SK-N-SH (cell line): ENCODE measurements around the gene TP53I11. TPM values are rescaled to one million over a fixed set of nuclear protein-coding genes. Genes with fewer than 3 reads are reported as not detected.

Experiments
- CTCF ChIA-PET: fragments of 300-600, 350-600 bp; formaldehyde crosslinking; extraction: SDS; loops from one replicate; lab custom pipeline; 2021; lab: Yijun Ruan, JAX
- POLR2A ChIA-PET: fragments of 350-600 bp; sonication (Branson Sonifier 250); formaldehyde crosslinking; extraction: SDS; loops from one replicate; lab custom pipeline; 2020; ENCODE audit warnings: antibody characterized with exemption, inconsistent platforms; lab: Yijun Ruan, JAX
- DNase-seq: peaks from one replicate; pipeline ENCODE4 v3.0.0; 2012
- H2AFZ ChIP-seq: fragments of 200-600 bp; sonication (generic); 2 replicates; pipeline ENCODE4 v1.8.1; 2016; ENCODE audit warnings: antibody characterized with exemption, mild to moderate bottlenecking, low read depth
- H3F3A ChIP-seq: fragments of 200-600 bp; sonication (generic); replicated peaks from 2 replicates; pipeline ENCODE3; 2016; ENCODE audit warnings: antibody characterized with exemption, mild to moderate bottlenecking; ENCODE audit not compliant: insufficient read depth
- H3K27ac ChIP-seq, 2 experiments: fragments of 200-500 bp in 1 of 2; fragments of 200-600 bp in 1 of 2; sonication (Bioruptor generic) in 1 of 2; sonication (generic), shearing (Covaris generic) in 1 of 2; 2 replicates each; pipeline versions ENCODE4 v1.5.1 to v1.6.1; 2014 to 2016; ENCODE audit warnings: low read depth in 2 of 2, inconsistent platforms in 1 of 2, low read length in 1 of 2, mild to moderate bottlenecking in 1 of 2, mixed read lengths in 1 of 2
- H3K27me3 ChIP-seq: fragments of 200-600 bp; sonication (generic), shearing (Covaris generic); 2 replicates; pipeline ENCODE4 v1.6.1; 2016; ENCODE audit warnings: mixed run types; ENCODE audit not compliant: insufficient read depth
- H3K36me3 ChIP-seq, 2 experiments: fragments of 200-500 bp in 1 of 2; fragments of 200-600 bp in 1 of 2; sonication (Bioruptor generic) in 1 of 2; sonication (generic) in 1 of 2; replicated peaks in 1 of 2; 2 replicates each; pipeline versions ENCODE3 to v1.5.1; 2014 to 2016; ENCODE audit warnings: low read length in 1 of 2, mild to moderate bottlenecking in 1 of 2; ENCODE audit not compliant: insufficient read depth in 2 of 2, control insufficient read depth in 1 of 2
- H3K4me1 ChIP-seq, 2 experiments: fragments of 200-500 bp in 1 of 2; fragments of 200-600 bp in 1 of 2; sonication (Bioruptor generic) in 1 of 2; sonication (generic), shearing (Covaris generic) in 1 of 2; 2 replicates each; pipeline versions ENCODE4 v1.5.1 to v1.6.1; 2014 to 2016; ENCODE audit warnings: low read depth in 1 of 2, low read length in 1 of 2, mixed run types in 1 of 2; ENCODE audit not compliant: insufficient read depth in 2 of 2, control insufficient read depth in 1 of 2
- H3K4me2 ChIP-seq: fragments of 200-600 bp; sonication (generic), shearing (Covaris generic); 2 replicates; pipeline ENCODE4 v1.6.1; 2017; ENCODE audit warnings: mixed run types
- H3K4me3 ChIP-seq, 2 experiments: fragments of 200-500 bp in 1 of 2; fragments of 200-600 bp in 1 of 2; sonication (Bioruptor generic) in 1 of 2; sonication (generic), shearing (Covaris generic) in 1 of 2; 2 replicates each; pipeline versions ENCODE4 v1.5.1 to v1.8.1; 2014 to 2016; ENCODE audit warnings: low read depth in 2 of 2, inconsistent platforms in 1 of 2, low read length in 1 of 2, mild to moderate bottlenecking in 1 of 2, mixed read lengths in 1 of 2, moderate library complexity in 1 of 2
- H3K79me2 ChIP-seq: fragments of 200-600 bp; sonication (generic); 2 replicates; pipeline ENCODE4 v1.8.1; 2017; ENCODE audit warnings: mild to moderate bottlenecking; ENCODE audit not compliant: insufficient read depth
- H3K9ac ChIP-seq: fragments of 200-600 bp; sonication (generic); 2 replicates; pipeline ENCODE4 v1.6.1; 2017; ENCODE audit warnings: mixed run types
- H3K9me2 ChIP-seq: fragments of 200-600 bp; sonication (generic); 2 replicates; pipeline ENCODE4 v1.6.1; 2017; ENCODE audit warnings: mixed run types
- H3K9me3 ChIP-seq: fragments of 200-600 bp; sonication (generic); 2 replicates; pipeline ENCODE4 v1.6.1; 2017; ENCODE audit warnings: mixed run types, mild to moderate bottlenecking, moderate library complexity
- H4K20me1 ChIP-seq: fragments of 200-600 bp; sonication (generic); 2 replicates; pipeline ENCODE4 v1.6.1; 2017; ENCODE audit warnings: mild to moderate bottlenecking, mixed run types; ENCODE audit not compliant: insufficient read depth
- CHD2 ChIP-seq: fragments of 150-350 bp; IDR thresholded peaks from 2 replicates; pipeline ENCODE4 v1.6.1; 2018; ENCODE audit warnings: low read length; ENCODE audit not compliant: partially characterized antibody
- EZH2phosphoT487 ChIP-seq: fragments of 200-600 bp; sonication (generic); IDR thresholded peaks from 2 replicates; pipeline ENCODE4 v1.6.1; 2017; ENCODE audit warnings: low read depth, mixed run types, mild to moderate bottlenecking, antibody characterized with exemption, moderate library complexity, borderline replicate concordance
- FOXJ3 ChIP-seq: sonication (generic); formaldehyde crosslinking; IDR thresholded peaks from 2 replicates; pipeline ENCODE4 v1.5.1; 2020; ENCODE audit warnings: mild to moderate bottlenecking, missing genetic modification reagents
- FOXM1 ChIP-seq: IDR thresholded peaks from 2 replicates; pipeline ENCODE4 v1.4.0; 2012; ENCODE audit warnings: low read depth, mild to moderate bottlenecking
- GABPA ChIP-seq: IDR thresholded peaks from 2 replicates; pipeline ENCODE4 v1.4.0; 2012; ENCODE audit warnings: low read depth, mild to moderate bottlenecking
- GATA2 ChIP-seq: sonication (generic); formaldehyde crosslinking; IDR thresholded peaks from 2 replicates; pipeline ENCODE4 v1.5.0; 2020; ENCODE audit warnings: mild to moderate bottlenecking, missing genetic modification reagents
- JUND ChIP-seq: IDR thresholded peaks from 2 replicates; pipeline ENCODE4 v1.4.0; 2012
- MEF2A ChIP-seq: IDR thresholded peaks from 2 replicates; pipeline ENCODE4 v1.4.0; 2012; ENCODE audit warnings: low read depth, borderline replicate concordance
- MXI1 ChIP-seq: IDR thresholded peaks from 2 replicates; pipeline ENCODE4 v1.6.1; 2012; ENCODE audit warnings: mild to moderate bottlenecking, low read depth, low read length, improper control_type of control experiment
- NFIC ChIP-seq: IDR thresholded peaks from 2 replicates; pipeline ENCODE4 v1.4.0; 2012; ENCODE audit warnings: borderline replicate concordance
- RAD21 ChIP-seq: IDR thresholded peaks from 2 replicates; pipeline ENCODE4 v1.6.1; 2012; ENCODE audit warnings: mild to moderate bottlenecking, low read length
- RFX5 ChIP-seq: IDR thresholded peaks from 2 replicates; pipeline ENCODE4 v1.6.1; 2012; ENCODE audit warnings: mild to moderate bottlenecking, improper control_type of control experiment, low read length
- TAF1 ChIP-seq: IDR thresholded peaks from 2 replicates; pipeline ENCODE4 v1.6.1; 2012; ENCODE audit warnings: low read depth, mild to moderate bottlenecking, low read length, moderate library complexity, borderline replicate concordance
- TEAD4 ChIP-seq: IDR thresholded peaks from 2 replicates; pipeline ENCODE4 v1.4.0; 2012; ENCODE audit warnings: mild to moderate bottlenecking, borderline replicate concordance; ENCODE audit not compliant: insufficient read depth
- WGBS: methylation state at CpG from one replicate; pipeline ENCODE4 v1.1.6; 2017; ENCODE audit warnings: low lambda C conversion rate; 5-methylcytosine and 5-hydroxymethylcytosine counted together
- polyA plus RNA-seq, 3 experiments: library from polyadenylated mRNA; depleted of rRNA; stranded (reverse); fragments of >200 nt; gene quantifications; 2 replicates each; pipeline ENCODE4 v1.2.3, GENCODE V29; 2012
- TF ChIP-seq, protein P1 (sequence below): fragments of 150-350 bp; IDR thresholded peaks from 2 replicates; pipeline ENCODE4 v1.6.1; 2016; ENCODE audit warnings: mild to moderate bottlenecking, low read depth, low read length
- TF ChIP-seq, protein P2 (sequence below): IDR thresholded peaks from 2 replicates; pipeline ENCODE4; 2012
- TF ChIP-seq, protein P3 (sequence below): IDR thresholded peaks from 2 replicates; pipeline ENCODE4 v1.6.1; 2012; ENCODE audit warnings: mild to moderate bottlenecking, low read depth, low read length, moderate library complexity
- TF ChIP-seq, protein P4 (sequence below): fragments of 200-600 bp; sonication (generic); IDR thresholded peaks from 2 replicates; pipeline ENCODE4 v1.6.1; 2017; ENCODE audit warnings: antibody characterized with exemption, mild to moderate bottlenecking, moderate library complexity
- TF ChIP-seq, protein P5 (sequence below): IDR thresholded peaks from 2 replicates; pipeline ENCODE4 v1.4.0; 2012; ENCODE audit warnings: low read depth, borderline replicate concordance
- TF ChIP-seq, protein P6 (sequence below): fragments of 150-350 bp; IDR thresholded peaks from 2 replicates; pipeline ENCODE4 v1.6.1; 2017; ENCODE audit warnings: antibody characterized with exemption, low read length, low read depth, borderline replicate concordance

The TP53I11 gene
- polyA plus RNA-seq, 1 of the 3 experiments (the other 2 are of a cell fraction) = 6.6 TPM

DNA sequence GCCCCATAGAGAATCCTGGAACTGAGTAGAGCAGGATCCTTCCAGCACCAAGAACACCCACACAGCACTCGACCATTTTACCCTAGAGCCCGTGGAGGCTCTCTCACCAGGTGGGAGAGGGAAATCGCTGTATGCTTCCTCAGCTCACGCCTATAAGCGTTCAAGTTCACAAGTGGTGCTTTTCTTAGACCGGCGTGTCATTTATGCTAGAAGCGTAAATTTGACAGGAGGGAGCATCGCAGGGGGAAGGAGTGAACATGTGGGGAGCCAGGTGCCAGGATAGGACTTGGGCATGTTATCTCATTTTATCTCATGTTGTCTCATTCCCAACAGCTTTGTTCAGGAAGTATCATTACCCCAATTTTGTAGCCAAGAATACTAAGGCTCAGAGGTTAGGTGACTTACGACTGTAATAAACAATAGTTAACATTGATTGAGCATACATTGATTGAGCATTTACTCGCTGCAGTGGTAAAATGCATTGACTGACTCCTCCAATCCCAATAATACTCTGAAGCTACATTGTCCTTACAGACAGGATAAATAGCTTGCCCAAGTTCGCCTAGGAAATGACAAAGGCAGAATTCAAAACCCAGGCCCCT is 19.1 kb upstream of the TP53I11 start:
- no peak overlapping the region for H2AFZ ChIP-seq
- H3K36me3 ChIP-seq = no peaks in the 10 kb centered on the region
- H3F3A ChIP-seq = no peaks in the 10 kb centered on the region
- 77% methylated on average over 12 of the region's 12 CpGs for WGBS
- no peak overlapping the region for H3K9ac ChIP-seq
- H3K27ac ChIP-seq = no peak overlapping the region
- POLR2A ChIA-PET = no interaction called here
- H3K4me1 ChIP-seq = no peaks in the 10 kb centered on the region; a peak in 1 of 4 replicates
- no peaks in the 10 kb centered on the region for H3K9me3 ChIP-seq
- no peak for DNase-seq
- no peak overlapping the region for H3K4me3 ChIP-seq
- CTCF ChIA-PET = interaction anchor here (0.6 to 2.0 kb wide), 5 partner anchors 21 to 133 kb away, joined by 3 to 7 read pairs (median 4); no protein-coding TSS in a partner anchor
- H3K4me2 ChIP-seq = no peak overlapping the region
- H3K79me2 ChIP-seq = no peaks in the 10 kb centered on the region
- H3K27me3 ChIP-seq = peaks cover 6% of the 10 kb centered on the region; the same call in 1 of the 2 replicates
- no peaks in the 10 kb centered on the region for H3K9me2 ChIP-seq
- H4K20me1 ChIP-seq = no peaks in the 10 kb centered on the region
- TF ChIP-seq TEAD4 = no peak
- TF ChIP-seq, protein P1, sequence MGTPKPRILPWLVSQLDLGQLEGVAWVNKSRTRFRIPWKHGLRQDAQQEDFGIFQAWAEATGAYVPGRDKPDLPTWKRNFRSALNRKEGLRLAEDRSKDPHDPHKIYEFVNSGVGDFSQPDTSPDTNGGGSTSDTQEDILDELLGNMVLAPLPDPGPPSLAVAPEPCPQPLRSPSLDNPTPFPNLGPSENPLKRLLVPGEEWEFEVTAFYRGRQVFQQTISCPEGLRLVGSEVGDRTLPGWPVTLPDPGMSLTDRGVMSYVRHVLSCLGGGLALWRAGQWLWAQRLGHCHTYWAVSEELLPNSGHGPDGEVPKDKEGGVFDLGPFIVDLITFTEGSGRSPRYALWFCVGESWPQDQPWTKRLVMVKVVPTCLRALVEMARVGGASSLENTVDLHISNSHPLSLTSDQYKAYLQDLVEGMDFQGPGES = no peak
- TF ChIP-seq, protein P2, sequence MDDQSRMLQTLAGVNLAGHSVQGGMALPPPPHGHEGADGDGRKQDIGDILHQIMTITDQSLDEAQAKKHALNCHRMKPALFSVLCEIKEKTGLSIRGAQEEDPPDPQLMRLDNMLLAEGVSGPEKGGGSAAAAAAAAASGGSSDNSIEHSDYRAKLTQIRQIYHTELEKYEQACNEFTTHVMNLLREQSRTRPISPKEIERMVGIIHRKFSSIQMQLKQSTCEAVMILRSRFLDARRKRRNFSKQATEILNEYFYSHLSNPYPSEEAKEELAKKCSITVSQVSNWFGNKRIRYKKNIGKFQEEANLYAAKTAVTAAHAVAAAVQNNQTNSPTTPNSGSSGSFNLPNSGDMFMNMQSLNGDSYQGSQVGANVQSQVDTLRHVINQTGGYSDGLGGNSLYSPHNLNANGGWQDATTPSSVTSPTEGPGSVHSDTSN = no peak
- TF ChIP-seq GABPA = no peak
- TF ChIP-seq RAD21 = no peak
- TF ChIP-seq TAF1 = no peak
- TF ChIP-seq NFIC = no peak
- TF ChIP-seq, protein P3, sequence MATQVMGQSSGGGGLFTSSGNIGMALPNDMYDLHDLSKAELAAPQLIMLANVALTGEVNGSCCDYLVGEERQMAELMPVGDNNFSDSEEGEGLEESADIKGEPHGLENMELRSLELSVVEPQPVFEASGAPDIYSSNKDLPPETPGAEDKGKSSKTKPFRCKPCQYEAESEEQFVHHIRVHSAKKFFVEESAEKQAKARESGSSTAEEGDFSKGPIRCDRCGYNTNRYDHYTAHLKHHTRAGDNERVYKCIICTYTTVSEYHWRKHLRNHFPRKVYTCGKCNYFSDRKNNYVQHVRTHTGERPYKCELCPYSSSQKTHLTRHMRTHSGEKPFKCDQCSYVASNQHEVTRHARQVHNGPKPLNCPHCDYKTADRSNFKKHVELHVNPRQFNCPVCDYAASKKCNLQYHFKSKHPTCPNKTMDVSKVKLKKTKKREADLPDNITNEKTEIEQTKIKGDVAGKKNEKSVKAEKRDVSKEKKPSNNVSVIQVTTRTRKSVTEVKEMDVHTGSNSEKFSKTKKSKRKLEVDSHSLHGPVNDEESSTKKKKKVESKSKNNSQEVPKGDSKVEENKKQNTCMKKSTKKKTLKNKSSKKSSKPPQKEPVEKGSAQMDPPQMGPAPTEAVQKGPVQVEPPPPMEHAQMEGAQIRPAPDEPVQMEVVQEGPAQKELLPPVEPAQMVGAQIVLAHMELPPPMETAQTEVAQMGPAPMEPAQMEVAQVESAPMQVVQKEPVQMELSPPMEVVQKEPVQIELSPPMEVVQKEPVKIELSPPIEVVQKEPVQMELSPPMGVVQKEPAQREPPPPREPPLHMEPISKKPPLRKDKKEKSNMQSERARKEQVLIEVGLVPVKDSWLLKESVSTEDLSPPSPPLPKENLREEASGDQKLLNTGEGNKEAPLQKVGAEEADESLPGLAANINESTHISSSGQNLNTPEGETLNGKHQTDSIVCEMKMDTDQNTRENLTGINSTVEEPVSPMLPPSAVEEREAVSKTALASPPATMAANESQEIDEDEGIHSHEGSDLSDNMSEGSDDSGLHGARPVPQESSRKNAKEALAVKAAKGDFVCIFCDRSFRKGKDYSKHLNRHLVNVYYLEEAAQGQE = no peak
- no peak for TF ChIP-seq CHD2
- TF ChIP-seq, protein P4, sequence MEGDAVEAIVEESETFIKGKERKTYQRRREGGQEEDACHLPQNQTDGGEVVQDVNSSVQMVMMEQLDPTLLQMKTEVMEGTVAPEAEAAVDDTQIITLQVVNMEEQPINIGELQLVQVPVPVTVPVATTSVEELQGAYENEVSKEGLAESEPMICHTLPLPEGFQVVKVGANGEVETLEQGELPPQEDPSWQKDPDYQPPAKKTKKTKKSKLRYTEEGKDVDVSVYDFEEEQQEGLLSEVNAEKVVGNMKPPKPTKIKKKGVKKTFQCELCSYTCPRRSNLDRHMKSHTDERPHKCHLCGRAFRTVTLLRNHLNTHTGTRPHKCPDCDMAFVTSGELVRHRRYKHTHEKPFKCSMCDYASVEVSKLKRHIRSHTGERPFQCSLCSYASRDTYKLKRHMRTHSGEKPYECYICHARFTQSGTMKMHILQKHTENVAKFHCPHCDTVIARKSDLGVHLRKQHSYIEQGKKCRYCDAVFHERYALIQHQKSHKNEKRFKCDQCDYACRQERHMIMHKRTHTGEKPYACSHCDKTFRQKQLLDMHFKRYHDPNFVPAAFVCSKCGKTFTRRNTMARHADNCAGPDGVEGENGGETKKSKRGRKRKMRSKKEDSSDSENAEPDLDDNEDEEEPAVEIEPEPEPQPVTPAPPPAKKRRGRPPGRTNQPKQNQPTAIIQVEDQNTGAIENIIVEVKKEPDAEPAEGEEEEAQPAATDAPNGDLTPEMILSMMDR = no peak
- TF ChIP-seq, protein P5, sequence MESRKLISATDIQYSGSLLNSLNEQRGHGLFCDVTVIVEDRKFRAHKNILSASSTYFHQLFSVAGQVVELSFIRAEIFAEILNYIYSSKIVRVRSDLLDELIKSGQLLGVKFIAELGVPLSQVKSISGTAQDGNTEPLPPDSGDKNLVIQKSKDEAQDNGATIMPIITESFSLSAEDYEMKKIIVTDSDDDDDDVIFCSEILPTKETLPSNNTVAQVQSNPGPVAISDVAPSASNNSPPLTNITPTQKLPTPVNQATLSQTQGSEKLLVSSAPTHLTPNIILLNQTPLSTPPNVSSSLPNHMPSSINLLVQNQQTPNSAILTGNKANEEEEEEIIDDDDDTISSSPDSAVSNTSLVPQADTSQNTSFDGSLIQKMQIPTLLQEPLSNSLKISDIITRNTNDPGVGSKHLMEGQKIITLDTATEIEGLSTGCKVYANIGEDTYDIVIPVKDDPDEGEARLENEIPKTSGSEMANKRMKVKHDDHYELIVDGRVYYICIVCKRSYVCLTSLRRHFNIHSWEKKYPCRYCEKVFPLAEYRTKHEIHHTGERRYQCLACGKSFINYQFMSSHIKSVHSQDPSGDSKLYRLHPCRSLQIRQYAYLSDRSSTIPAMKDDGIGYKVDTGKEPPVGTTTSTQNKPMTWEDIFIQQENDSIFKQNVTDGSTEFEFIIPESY = no peak
- no peak for TF ChIP-seq MEF2A
- TF ChIP-seq, protein P6, sequence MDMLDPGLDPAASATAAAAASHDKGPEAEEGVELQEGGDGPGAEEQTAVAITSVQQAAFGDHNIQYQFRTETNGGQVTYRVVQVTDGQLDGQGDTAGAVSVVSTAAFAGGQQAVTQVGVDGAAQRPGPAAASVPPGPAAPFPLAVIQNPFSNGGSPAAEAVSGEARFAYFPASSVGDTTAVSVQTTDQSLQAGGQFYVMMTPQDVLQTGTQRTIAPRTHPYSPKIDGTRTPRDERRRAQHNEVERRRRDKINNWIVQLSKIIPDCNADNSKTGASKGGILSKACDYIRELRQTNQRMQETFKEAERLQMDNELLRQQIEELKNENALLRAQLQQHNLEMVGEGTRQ = no peak
- no peak for TF ChIP-seq MXI1
- TF ChIP-seq FOXJ3 (CRISPR knock-in tag) = no peak
- TF ChIP-seq EZH2phosphoT487 = no peak
- no peak for TF ChIP-seq JUND
- TF ChIP-seq FOXM1 = no peak
- no peak for TF ChIP-seq GATA2 (CRISPR knock-in tag)
- no peak for TF ChIP-seq RFX5
